ENCODE measurements around the gene ZFR.
A peak's percentile ranks its signal among the peaks of the same experiment; 100 is the strongest.
"Not testable (repeated sequence)": the region's sequence is repeated elsewhere in the genome, so short reads cannot be mapped to it uniquely, and the experiment has no call there.

The ZFR gene

DNA sequence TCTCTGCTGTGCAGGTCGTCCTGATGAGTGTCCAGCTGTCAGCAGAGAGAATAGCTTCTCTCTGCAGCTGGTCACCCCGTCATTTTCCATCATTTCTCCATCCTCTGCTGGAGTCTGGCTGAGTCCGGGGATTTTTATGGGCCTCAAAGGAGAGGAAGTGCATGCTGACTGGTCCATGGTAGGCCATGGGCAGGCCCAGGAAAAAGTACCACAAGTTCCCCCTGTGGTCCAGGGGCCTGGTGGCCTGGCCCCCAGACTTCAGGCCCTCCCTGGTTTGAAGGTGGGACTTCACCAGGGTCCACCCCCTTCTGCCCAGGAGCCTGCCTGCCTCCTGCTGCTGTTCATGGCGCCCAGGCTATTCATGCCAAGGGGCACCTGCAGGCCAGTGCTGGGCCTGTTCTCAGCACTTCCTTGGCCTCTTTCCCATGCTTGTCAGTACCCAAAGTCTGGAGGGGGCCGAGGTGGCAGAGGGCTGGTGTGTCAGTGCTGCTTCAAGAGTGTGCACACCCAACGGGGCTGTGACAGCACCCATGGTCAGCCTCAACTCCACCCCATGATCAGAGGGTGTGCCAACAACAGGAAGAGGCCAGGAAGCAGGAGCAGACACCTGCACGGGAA lies 124.5 kb downstream of the ZFR start:
- DNase-seq (ENCODE audit: low read depth) = no peak

DNA sequence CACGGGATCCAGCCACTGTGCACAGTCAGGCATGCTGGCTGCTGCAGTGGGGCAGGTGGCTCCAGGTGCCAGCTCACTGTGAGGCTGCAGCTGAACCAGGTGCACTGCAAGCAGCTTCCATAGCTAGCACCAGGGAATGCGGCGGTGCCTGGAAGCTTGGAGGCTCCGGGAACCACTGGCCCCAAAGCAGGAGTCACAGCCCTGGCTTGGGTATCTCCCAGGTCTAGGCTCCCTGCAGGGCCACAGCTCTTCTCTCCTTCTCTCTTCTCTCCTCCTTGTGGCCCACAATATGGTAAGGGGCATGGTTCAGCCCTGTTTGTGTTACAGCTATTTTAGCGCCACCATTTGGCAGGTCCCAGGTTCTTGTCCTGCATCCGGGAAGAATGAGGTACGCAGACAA lies 125.1 kb downstream of the ZFR start:
- no peak for DNase-seq (ENCODE audit: low read depth)

DNA sequence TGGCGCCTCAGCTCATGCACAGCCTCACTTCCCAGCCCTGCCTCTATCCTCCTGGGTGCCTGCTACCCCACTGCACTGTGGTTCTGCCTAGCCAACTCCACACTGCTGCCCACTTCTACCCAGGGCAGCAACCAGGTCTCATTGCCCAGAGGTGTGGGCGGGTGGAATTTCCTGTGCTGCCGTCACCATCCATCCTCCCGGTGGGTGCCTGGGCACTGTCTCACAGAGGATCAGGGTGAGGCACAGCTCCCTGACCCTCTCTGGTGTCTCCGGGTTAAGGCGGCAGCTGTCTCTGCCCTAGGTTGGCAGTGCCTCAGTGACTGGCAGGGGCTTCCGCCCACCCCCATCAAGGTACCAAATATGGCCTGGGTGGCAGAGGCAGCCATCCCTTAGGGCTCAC lies 127.5 kb downstream of the ZFR start:
- no peak for DNase-seq (ENCODE audit: low read depth)

DNA sequence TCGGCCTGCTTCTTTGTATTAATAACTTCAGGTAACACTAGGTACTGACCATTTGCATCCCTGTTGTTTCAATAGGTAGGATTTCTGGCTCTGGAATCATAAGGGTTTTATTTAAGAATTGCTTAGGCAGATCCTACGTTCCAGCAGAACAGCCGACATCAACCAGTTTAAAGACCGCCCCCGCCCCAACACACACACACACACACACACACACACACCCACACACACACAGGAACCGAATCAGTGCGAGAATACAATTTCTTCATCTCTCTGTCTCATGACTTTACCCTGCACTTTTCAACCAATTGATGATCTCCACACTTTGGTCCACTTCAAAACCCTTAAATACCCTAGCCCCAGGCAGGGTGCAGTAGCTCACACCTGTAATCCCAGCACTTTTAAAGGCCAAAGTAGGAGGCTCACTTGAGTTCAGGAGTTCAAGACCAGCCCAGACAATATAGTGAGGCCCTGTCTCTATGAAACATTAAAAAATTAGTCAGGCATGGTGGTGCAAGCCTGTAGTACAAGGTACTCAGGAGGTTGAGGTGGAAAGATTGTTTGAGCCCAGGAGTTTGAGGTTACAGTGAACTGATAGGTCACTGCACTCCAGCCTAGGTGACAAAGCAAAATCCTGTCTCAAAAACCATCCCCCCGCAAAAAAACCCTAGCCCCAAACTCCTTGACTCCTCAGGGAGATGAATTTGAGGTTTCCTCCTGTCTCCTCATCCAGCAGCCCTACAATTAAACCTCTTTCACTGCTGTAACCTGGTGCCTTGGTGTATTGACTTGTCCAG lies 129.1 kb downstream of the ZFR start:
- DNase-seq (ENCODE audit: low read depth) = no peak

DNA sequence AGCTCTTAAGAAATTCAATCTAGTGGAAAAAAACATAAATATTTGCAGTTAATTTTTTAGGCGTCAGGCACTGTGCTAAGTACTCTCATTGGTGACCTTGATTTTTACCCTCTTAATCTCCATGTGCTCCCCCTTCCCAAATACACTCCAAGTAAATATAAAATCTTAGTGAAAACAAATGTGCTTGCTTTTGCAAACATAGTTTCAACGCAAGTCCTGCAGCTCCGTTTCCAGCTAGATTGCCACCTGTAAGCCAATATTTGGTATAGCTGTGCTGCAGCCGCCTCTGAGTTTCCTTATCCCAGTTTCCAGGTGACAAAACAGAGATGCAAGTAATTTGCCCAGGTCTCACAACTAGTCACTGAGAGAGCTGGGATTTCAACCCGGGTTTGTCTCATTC lies 129.9 kb downstream of the ZFR start:
- no peak for DNase-seq (ENCODE audit: low read depth)

DNA sequence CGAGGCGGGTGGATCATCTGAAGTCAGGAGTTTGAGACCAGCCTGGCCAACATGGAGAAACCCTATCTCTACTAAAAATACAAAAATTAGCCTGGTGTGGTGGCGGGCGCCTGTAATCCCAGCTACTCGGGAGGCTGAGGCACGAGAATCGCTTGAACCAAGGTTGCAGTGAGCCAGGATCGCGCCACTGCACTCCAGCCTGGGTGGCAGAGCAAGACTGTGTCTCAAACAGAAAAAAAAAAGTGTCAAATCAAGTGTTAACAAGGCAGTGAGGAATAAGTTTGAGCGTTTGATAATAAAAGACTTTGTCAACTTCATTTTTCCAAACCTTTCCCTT lies 130.4 kb downstream of the ZFR start:
- DNase-seq (ENCODE audit: low read depth) = not testable (repeated sequence)

DNA sequence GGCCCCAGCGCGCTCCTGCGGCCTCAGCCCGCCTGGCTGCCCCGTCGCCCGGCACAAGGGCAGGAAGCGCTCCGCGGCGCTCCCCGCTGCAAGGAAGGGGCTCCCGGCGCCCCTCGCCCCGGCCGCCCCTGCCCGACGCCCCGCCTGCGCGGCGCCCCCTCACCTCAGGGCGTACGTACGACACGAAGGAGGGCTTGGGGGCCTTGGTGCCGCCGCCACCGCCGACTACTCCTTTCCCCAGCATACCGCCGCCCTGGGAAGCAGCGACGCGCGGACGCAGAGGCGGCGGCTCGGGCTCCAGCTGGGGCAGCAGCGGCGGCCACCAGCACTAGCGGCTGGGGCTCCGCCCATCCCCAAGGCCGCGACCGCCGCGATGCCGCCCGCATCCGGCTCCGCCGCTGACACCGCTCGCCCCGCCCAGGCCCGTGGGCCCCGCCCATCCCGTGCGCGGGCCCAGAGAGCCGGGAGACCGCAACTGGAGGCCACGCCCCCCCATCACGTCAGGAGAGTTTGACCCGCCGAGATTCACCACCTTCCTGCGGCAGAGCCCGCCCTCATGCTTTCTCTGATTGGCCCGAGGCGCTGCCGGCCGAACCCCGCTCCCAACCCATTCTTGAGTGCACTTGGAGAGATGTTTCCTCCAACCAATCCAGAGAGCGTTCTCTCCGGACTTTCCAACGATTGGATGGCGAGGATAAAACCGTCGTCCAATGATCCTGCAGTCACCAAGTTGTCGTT lies 131.8 kb downstream of the ZFR start, which contains the start of gene MTMR12:
Gene MTMR12, minus strand, starts transcription at position 345 of the 738 bp plus-strand sequence. Its CDS starts 101 bp downstream, at position 244.
- DNase-seq (ENCODE audit: low read depth) = peak; percentile 99

DNA sequence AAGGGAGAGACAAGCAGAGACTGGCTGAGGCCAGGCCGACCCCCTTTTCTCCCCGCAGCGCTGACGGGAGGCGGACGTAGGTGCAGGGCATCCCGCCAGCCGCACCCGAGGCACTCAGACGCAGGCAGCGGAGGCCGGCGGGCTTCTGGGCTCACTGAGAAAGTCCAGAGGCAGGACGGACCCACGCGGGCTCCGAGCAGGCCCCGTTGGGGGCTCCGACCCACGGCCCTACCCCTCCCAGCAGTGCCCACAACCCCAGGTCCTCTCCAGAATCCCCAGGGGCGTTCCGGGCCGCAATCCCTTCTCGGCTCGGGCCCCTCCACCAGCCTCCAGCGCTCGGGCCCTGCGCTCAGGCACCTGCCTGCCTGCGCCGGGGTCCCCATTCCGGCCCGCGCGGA lies 132.3 kb downstream of the ZFR start:
- DNase-seq (ENCODE audit: low read depth) = peak; percentile 8

DNA sequence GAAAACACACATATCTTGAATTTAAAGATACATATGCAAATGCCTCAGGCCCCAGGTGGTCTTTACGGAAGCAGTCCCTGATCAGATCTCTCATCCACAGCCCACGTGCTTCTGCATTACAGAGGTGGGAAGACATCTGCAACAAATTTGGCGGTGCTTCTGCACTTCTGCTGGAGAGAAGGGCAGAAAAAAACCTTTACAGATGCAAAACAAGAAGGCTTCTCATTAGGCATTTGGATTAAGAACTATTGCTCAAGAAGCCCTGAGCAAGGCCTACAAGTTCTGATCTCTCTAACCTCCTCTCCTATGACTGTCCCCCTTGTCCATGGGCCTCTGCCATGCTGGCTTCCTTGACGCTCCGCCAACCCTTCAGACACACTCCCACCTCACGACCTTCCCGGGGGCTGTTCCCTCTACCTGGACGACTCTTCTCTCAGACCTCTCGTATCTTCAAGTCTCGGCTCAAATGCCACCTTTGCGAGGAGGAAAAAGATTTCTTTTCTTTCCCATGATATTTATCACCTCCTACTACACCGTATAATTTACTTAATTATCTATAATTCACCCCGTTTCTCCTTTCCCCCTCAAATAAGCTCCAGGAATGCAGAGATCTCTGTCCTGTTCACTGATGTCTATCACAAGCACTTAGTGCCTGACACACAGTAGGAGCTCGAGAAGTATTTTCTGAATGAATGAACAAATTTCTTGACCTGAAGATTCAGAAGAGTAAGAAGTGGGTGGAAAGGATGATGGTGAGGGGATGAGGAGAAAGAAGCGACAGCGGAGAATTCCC lies 132.9 kb downstream of the ZFR start:
- no peak for DNase-seq (ENCODE audit: low read depth)

DNA sequence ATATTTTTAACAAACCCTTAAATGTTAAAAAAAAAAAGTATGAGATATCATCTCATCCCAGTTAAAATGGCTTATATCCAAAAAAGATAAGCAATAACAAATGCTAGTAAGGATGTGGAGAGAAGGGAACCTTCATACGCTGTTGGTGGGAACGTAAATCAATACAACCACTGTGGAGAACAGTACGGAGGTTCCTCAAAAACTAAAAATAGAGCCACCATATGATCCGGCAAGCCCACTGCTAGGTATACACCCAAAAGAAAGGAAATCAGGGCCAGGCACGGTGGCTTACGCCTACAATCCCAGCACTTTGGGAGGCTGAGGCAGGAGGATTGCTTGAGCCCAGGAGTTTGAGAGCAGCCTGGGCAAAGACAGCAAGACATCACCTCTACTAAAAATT lies 134.8 kb downstream of the ZFR start:
- DNase-seq (ENCODE audit: low read depth) = no peak

DNA sequence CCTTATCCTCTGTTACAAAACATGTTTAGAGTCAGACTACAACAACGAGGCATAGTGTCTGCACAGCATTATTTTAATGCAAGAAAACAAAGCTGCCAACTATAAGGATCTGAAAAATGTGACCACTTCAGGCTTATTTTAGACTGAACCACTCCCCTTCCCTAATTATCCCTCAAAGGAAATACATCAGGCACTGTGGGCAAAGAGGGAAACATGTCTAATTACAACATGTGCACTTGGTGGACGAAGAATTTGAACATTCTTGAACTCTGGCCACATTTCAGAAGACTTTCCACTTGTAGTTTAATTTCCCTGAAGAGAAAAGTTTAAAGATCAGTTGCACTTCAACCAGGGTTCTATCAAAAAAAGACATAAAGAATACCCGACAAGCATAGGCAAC lies 135.6 kb downstream of the ZFR start:
- no peak for DNase-seq (ENCODE audit: low read depth)

DNA sequence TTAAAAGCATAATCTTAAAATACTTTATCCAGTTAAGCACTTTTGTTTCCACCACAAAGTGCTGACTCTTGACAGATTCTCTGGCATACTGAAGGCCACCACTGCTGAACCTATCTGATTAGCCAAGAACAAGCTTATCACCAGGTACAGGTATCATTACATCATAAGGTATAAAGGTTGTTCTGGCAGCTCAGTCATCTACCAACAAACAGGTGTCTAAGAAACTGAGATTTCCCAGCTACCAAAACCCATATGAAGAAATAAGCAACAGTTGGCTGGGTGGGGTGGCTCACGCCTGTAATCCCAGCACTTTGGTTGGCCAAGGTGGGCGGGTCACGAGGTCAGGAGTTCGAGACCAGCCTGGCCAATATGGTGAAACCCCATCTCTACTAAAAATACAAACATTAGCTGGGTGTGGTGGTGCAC lies 136.8 kb downstream of the ZFR start:
- no peak for DNase-seq (ENCODE audit: low read depth)

DNA sequence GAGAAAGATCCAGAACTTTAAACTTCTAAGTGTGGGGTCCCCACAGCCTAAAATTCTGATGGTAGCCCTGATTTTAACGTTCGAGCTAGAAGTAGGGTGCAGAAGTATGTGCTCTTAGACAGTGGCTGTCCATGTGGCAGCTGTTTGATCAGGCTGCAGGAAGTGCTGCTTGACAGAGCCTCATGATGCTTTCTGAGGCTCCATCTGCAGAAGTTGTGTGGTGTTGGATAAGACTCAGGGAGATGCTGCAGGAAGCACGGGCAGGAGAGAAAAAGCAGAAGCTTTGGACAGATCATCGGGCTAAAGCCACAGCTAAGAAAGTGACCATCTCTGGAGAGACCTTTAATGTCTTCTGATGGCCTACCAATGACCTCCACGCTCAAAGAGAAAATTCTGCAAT lies 139.9 kb downstream of the ZFR start:
- no peak for DNase-seq (ENCODE audit: low read depth)

Measured in stimulated activated CD8-positive, alpha-beta memory T cell treated with anti-CD3 and anti-CD28 coated beads, Interleukin-12 subunit alpha, Interleukin-12 subunit beta, amount 100 ng/mL, for 1 hour (primary cell).